ENCODE data around the gene ALG3. TPM values are rescaled to one million over a fixed set of nuclear protein-coding genes. Genes with fewer than 3 reads are reported as not detected.

The ALG3 gene
- total and polyA plus RNA-seq, 11 donors, result 10.9 to 68.1 (median 17.0) TPM

- no peak overlapping the region for H3K27ac ChIP-seq
These were observed 12.7 kb downstream of the ALG3 start for GRCh38 chr3:184236033-184236410.

GRCh38 chr3:184235381-184236032, 13.3 kb downstream of the ALG3 start:
- ATAC-seq, result no peak
- 79 to 85% (median 80%) methylated on average over 4 of the region's 4 CpGs for WGBS, 4 donors
- H3K27me3 ChIP-seq, result peaks cover 9 to 39% (median 18%) of the 10 kb centered on the region in 9 donors
- no peak overlapping the region for H3K27ac ChIP-seq
- no peaks in the 10 kb centered on the region for H3K36me3 ChIP-seq
- H3K4me3 ChIP-seq, result no peak overlapping the region
- intact Hi-C loops (cut with DNase I), result loop anchor here in 1 of 10 donors (5.0 kb wide), 1 partner anchor 88 kb away; no protein-coding TSS in a partner anchor
- H3K4me1 ChIP-seq, result peaks cover 0 to 6% (median 0%) of the 10 kb centered on the region in 12 donors
- H3K9me3 ChIP-seq, result no peaks in the 10 kb centered on the region
- no peak for TF ChIP-seq POLR2A (IDR thresholded peaks at IDR 0.05)
- no peak for DNase-seq

More at GRCh38 chr3:184236033-184236410, 12.7 kb downstream of the ALG3 start:
- no peak for TF ChIP-seq CTCF (IDR thresholded peaks at IDR 0.05)
- TF ChIP-seq POLR2A (IDR thresholded peaks at IDR 0.05), result no peak
- H3K4me1 ChIP-seq, result peaks cover 0 to under 1% (median 0%) of the 10 kb centered on the region in 12 donors
- no peak for ATAC-seq
- intact Hi-C loops (cut with DNase I), result loop anchor here in 1 of 10 donors (5.0 kb wide), 1 partner anchor 89 kb away; no protein-coding TSS in a partner anchor
- H3K36me3 ChIP-seq, result no peaks in the 10 kb centered on the region
- H3K27me3 ChIP-seq, result peaks cover 6 to 34% (median 13%) of the 10 kb centered on the region in 9 donors
- H3K9me3 ChIP-seq, result no peaks in the 10 kb centered on the region
- no peak for DNase-seq
- 41 to 54% (median 47%) methylated on average over 9 to 14 of the region's 14 CpGs for WGBS, 4 donors
- H3K4me3 ChIP-seq, result no peak overlapping the region

- DNase-seq (no peak), ATAC-seq (no peak)
- H3K4me1 ChIP-seq, result peaks cover 0 to 13% (median 6%) of the 10 kb centered on the region in 12 donors
- H3K36me3 ChIP-seq, result no peaks in the 10 kb centered on the region
- intact Hi-C loops (cut with DNase I), result loop anchor here in 1 of 10 donors (5.0 kb wide), 1 partner anchor 88 kb away; no protein-coding TSS in a partner anchor
- H3K27ac ChIP-seq, result no peak overlapping the region
- no peak overlapping the region for H3K4me3 ChIP-seq
- 84 to 87% (median 85%) methylated on average over 17 to 19 of the region's 19 CpGs for WGBS, 4 donors
- H3K27me3 ChIP-seq, result peaks cover 15 to 46% (median 24%) of the 10 kb centered on the region in 9 donors
- TF ChIP-seq CTCF (IDR thresholded peaks at IDR 0.05), result no peak
- no peak for TF ChIP-seq POLR2A (IDR thresholded peaks at IDR 0.05)
- no peaks in the 10 kb centered on the region for H3K9me3 ChIP-seq
These were observed 13.9 kb downstream of the ALG3 start for GRCh38 chr3:184234671-184235380.

GRCh38 chr3:184234224-184234623, 14.5 kb downstream of the ALG3 start:
- H3K27me3 ChIP-seq, result peaks cover 20 to 51% (median 30%) of the 10 kb centered on the region in 9 donors
- H3K4me1 ChIP-seq, result peaks cover 0 to 19% (median 11%) of the 10 kb centered on the region in 12 donors
- H3K36me3 ChIP-seq, result no peaks in the 10 kb centered on the region
- TF ChIP-seq CTCF (IDR thresholded peaks at IDR 0.05), result peak in 1 of 12 donors; percentile 34
- no peak for TF ChIP-seq POLR2A (IDR thresholded peaks at IDR 0.05)
- peak in 4 of 5 donors; percentile 40 to 65 (median 52) for DNase-seq
- intact Hi-C loops (cut with DNase I), result no loop called here
- peak in 3 of 4 donors; percentile 43 to 63 (median 60) for ATAC-seq
- no peak overlapping the region for H3K4me3 ChIP-seq
- H3K27ac ChIP-seq, result no peak overlapping the region
- H3K9me3 ChIP-seq, result no peaks in the 10 kb centered on the region
- whole genome bisulfite sequencing, 4 donors, result 22 to 67% (median 26%) methylated on average over 1 to 4 of the region's 4 CpGs
